WERI-Rb-1 (cell line): ENCODE results near the gene CLEC18C.
A peak's percentile ranks its signal among the peaks of the same experiment; 100 is the strongest.

Experiments
- DNase-seq: peaks from one replicate; pipeline ENCODE4 v3.0.0-alpha.2; 2020
- H3K27ac ChIP-seq: fragments of 250-450 bp; sonication (Bioruptor Pico); 2 replicates; pipeline ENCODE4 v1.5.1; 2020; ENCODE audit warnings: mild to moderate bottlenecking, moderate library complexity
- H3K27me3 ChIP-seq: fragments of 250-450 bp; sonication (Bioruptor Pico); 2 replicates; pipeline ENCODE4 v1.5.1; 2021; ENCODE audit warnings: mild to moderate bottlenecking, low read depth, moderate library complexity; ENCODE audit not compliant: insufficient read depth, severe bottlenecking
- H3K36me3 ChIP-seq: fragments of 250-450 bp; sonication (Bioruptor Pico); 2 replicates; pipeline ENCODE4 v1.5.1; 2020; ENCODE audit warnings: mild to moderate bottlenecking, moderate library complexity
- H3K4me3 ChIP-seq: 2 replicates; pipeline ENCODE4 v1.5.1; 2011; ENCODE audit warnings: low read depth, mild to moderate bottlenecking, control low read depth, low read length
- H3K9me3 ChIP-seq: fragments of 250-450 bp; sonication (Bioruptor Pico); 2 replicates; pipeline ENCODE4 v1.5.1; 2021; ENCODE audit warnings: mild to moderate bottlenecking, moderate library complexity; ENCODE audit not compliant: severe bottlenecking
- TF ChIP-seq, protein P1 (sequence below): IDR thresholded peaks from 2 replicates; pipeline ENCODE4 v1.5.1; 2011; ENCODE audit warnings: low read depth, mild to moderate bottlenecking, control low read depth, inconsistent platforms, low read length

The CLEC18C gene

DNA sequence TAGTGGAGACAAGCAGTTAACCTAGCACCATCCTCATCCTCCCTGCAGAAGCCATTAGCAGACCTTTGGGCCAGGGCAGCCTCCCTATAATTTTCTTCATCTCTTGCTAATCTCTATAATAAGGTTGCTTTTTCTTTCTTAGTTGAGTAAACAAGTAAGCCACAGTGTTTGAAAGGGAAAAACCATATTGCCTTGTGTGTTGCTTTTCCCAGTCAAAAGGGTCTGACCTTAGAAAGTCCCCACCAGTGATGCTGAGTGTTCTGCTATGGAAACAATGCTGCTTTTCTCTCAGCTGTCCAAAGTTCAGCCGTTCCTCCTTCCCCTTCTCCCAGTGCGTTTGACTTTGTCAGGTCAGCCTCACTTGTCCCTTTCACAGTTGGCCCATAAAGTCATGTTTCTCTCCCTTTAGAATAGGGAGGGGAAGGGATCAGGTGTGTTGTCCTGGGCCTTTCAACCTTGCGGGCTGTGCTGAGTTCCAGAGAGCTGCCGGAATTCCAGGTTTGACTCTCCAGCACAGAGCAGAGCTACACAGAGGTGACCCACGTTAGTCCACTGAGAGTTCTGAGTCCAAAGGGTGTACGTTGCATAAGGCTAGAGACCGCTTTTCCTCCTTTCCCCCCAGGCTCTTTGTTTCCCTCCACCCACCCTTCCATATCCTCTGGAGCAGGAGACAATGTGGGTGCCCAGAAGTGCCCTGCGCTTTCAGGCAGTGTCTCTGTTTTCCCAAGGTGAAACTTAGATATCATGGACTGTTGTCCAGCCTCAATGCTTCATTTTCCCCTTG is 15.9 kb upstream of the CLEC18C start:
- no peak for DNase-seq
- Histone ChIP-seq H3K36me3 (peaks cover 58% of the 10 kb centered on the region), H3K27ac (no peak overlapping the region)

DNA sequence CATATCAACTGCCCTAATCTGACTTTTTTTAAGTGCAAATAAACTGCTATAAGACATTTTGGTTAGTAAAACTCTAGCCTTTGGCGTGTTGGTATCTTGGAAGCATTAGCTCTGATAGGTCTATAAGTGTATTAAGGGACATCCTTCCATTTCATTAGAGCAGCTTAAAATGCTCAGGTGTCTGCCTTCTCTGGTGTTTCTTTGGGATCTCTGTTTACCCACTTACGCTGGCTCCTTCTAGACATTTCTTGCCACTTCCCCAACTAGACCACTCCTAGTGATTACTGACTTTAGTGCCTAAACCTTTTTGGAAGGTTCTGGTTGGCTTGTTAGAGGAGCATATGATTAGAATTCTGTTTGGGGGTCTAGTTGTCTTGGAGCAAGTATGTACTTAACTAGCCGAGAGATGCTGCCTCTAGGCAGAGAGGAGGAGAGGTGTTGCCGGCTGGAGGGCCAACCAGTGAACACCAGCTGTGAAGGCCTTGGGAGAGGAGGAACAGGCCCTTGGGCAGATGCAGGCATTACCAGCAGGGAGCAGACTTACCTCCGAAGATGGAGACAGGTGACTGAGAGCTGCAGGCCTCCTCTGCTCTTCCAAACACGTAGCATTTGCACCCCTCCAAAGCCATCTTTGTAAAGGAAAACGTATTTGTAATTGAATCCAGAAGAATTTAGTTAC is 15.2 kb upstream of the CLEC18C start:
- TF ChIP-seq, protein P1, sequence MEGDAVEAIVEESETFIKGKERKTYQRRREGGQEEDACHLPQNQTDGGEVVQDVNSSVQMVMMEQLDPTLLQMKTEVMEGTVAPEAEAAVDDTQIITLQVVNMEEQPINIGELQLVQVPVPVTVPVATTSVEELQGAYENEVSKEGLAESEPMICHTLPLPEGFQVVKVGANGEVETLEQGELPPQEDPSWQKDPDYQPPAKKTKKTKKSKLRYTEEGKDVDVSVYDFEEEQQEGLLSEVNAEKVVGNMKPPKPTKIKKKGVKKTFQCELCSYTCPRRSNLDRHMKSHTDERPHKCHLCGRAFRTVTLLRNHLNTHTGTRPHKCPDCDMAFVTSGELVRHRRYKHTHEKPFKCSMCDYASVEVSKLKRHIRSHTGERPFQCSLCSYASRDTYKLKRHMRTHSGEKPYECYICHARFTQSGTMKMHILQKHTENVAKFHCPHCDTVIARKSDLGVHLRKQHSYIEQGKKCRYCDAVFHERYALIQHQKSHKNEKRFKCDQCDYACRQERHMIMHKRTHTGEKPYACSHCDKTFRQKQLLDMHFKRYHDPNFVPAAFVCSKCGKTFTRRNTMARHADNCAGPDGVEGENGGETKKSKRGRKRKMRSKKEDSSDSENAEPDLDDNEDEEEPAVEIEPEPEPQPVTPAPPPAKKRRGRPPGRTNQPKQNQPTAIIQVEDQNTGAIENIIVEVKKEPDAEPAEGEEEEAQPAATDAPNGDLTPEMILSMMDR, result peak; percentile 46; the same call in 1 of the 2 replicates
- Histone ChIP-seq H3K4me3 (no peak overlapping the region), H3K27me3 (no peaks in the 10 kb centered on the region), H3K36me3 (peaks cover 51% of the 10 kb centered on the region), H3K9me3 (no peaks in the 10 kb centered on the region), H3K27ac (no peak overlapping the region)
- peak; percentile 12 for DNase-seq

More for the DNA sequence above, 15.9 kb upstream of the CLEC18C start:
- Histone ChIP-seq H3K4me3 (no peak overlapping the region), H3K27me3 (no peaks in the 10 kb centered on the region), H3K9me3 (no peaks in the 10 kb centered on the region)
- TF ChIP-seq, protein P1, result no peak

DNA sequence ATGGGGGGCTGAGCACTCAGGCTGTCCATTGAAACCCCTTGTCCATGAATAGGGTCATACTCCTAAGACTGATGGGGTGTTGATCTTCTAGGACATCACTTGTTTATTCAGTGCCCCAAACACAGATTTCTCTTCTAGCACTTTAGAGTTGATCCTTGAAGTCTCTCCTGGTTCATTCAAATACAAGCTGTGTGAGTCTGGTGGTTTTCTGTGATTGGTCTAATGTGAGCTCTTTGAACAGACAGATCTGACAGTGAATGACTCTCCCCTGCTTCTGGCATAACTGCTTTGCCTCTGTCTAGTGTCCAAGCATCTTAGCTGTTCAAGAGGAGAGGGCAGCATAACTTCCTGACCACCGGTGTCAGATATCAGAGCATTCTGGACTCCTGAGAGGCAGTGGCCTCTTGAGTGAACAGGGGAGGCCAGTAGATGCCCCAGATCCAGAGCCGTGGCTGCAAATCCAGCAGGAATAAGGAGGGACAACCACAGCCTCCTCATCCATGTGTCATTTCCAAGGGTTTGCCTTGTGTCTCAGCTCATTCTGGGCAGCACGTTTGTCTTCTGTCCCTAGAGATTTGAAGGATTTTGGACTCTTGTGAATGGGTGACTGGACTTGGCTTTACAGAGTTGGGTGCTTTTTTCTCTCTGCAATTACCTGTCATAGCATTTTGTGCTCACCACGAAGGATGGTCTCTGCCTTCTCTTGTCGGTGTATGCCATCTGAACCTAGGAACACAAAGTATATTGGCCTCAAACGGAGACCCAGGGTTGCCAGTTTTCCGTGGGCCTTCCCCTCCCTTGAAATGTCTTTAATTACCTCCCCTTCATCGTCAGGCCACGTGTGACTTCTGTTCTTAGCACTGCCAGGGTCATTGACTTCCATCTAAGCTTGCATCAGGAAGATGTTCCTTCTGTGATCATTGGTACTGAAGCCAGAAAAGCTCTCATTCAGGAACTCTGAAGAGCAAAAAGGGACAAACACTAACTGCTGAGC is 13.9 kb upstream of the CLEC18C start:
- no peak overlapping the region for H3K27ac ChIP-seq
- no peak overlapping the region for H3K4me3 ChIP-seq
- H3K27me3 ChIP-seq, result no peaks in the 10 kb centered on the region
- no peaks in the 10 kb centered on the region for H3K9me3 ChIP-seq
- peaks cover 40% of the 10 kb centered on the region for H3K36me3 ChIP-seq
- DNase-seq, result no peak
- TF ChIP-seq, protein P1, result no peak

DNA sequence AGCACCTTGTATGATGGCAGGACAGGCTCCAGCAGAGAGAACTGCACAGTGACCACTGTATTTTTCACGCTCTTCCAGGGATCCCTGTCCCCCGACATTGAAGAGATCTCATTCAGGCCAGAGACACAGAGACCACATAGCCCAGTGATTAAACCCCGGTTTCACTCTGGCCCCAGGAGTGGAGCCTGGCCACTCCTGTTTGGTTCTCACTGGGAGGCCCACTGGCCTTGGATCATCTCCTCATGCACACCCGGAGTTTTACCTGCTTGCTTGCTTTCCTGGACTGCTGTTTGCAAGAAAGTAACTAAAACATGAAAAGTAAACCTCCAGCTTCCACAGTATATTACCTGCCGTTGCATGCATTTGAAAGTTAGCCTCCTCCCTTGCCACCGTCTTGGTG is 13.2 kb upstream of the CLEC18C start:
- no peaks in the 10 kb centered on the region for H3K9me3 ChIP-seq

DNA sequence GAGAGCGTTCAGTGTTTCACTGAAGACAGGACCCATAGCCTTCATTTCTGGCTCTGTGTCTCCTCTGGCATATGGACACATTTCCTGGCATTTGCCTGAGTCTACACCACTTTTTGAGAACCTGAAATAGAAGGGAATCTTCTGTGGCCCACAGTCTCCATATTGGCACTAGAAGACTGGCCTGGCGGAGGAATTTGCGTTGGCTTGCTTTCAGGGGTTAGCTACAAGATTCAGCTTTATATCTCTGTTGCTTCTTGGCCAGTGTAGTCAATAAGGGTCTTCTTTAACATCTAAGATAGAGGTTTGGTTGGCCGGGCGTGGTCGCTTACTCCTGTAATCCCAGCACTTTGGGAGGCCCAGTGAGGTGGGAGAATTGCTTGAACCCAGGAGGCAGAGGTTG is 12.8 kb upstream of the CLEC18C start:
- H3K9me3 ChIP-seq, result no peaks in the 10 kb centered on the region
- H3K4me3 ChIP-seq, result no peak overlapping the region
- H3K27me3 ChIP-seq, result no peaks in the 10 kb centered on the region
- peaks cover 39% of the 10 kb centered on the region for H3K36me3 ChIP-seq
- TF ChIP-seq, protein P1, result no peak
- no peak for DNase-seq
- H3K27ac ChIP-seq, result no peak overlapping the region

More for the DNA sequence above, 13.2 kb upstream of the CLEC18C start:
- Histone ChIP-seq H3K27ac (no peak overlapping the region), H3K27me3 (no peaks in the 10 kb centered on the region), H3K36me3 (peaks cover 40% of the 10 kb centered on the region), H3K4me3 (no peak overlapping the region)
- TF ChIP-seq, protein P1, result no peak
- no peak for DNase-seq
